HepG2 (cell line): Measurements from ENCODE around the gene VAMP2. TPM values are rescaled to one million over a fixed set of nuclear protein-coding genes. Genes with fewer than 3 reads are reported as not detected.

Experiments used
- CCAR2 ChIP-seq: fragments of 200-400 bp; formaldehyde crosslinking; optimal IDR thresholded peaks from 2 replicates; pipeline ENCODE3; 2018; ENCODE audit warnings: low read depth, mild to moderate bottlenecking, low read length, moderate library complexity
- CHCHD3 ChIP-seq: sonication (generic); formaldehyde crosslinking; IDR thresholded peaks from 2 replicates; pipeline ENCODE4 v1.8.0; 2022; ENCODE audit warnings: mild to moderate bottlenecking, missing genetic modification reagents, moderate library complexity
- MTA1 ChIP-seq: sonication (generic); formaldehyde crosslinking; IDR thresholded peaks from 2 replicates; pipeline ENCODE4 v1.4.0; 2020; ENCODE audit warnings: missing genetic modification reagents, mild to moderate bottlenecking, borderline replicate concordance
- NCOR1 ChIP-seq: fragments of 200-600 bp; sonication (generic); IDR thresholded peaks from 2 replicates; pipeline ENCODE4 v1.7.0; 2017; ENCODE audit warnings: antibody characterized with exemption, low read length, borderline replicate concordance
- NFIC ChIP-seq: IDR thresholded peaks from 2 replicates; pipeline ENCODE4 v1.6.1; 2012; ENCODE audit warnings: mild to moderate bottlenecking, low read length, inconsistent platforms
- NR3C1 ChIP-seq: sonication (generic); formaldehyde crosslinking; IDR thresholded peaks from 2 replicates; pipeline ENCODE4 v1.4.0; 2020; ENCODE audit warnings: missing genetic modification reagents
- ZFP36L2 ChIP-seq: sonication (generic); formaldehyde crosslinking; IDR thresholded peaks from 2 replicates; pipeline ENCODE4 v1.4.0; 2020; ENCODE audit warnings: missing genetic modification reagents
- ZFYVE20 ChIP-seq: sonication (generic); formaldehyde crosslinking; IDR thresholded peaks from 2 replicates; pipeline ENCODE4 v1.8.0; 2023; ENCODE audit warnings: low read depth, mild to moderate bottlenecking, moderate library complexity, missing genetic modification reagents, borderline replicate concordance
- ZNF629 ChIP-seq: sonication (generic); formaldehyde crosslinking; conservative IDR thresholded peaks from 2 replicates; pipeline ENCODE4 v1.5.0; 2020; ENCODE audit warnings: missing genetic modification reagents
- polyA plus RNA-seq, 8 experiments: library from polyadenylated mRNA; depleted of rRNA in 3 of 8; stranded (reverse) in 7 of 8; unstranded in 1 of 8; fragments of >200 nt; fragmentation: Illumina TruSeq in 4 of 8; extraction: Trizol in 4 of 8; gene quantifications; 2 replicates each; pipeline versions ENCODE4 v1.2.1 to v1.2.3, GENCODE V29; 2011 to 2016; ENCODE audit warnings: low read depth in 4 of 8, missing spikeins in 1 of 8, mixed read lengths in 1 of 8; ENCODE audit not compliant: insufficient read depth in 1 of 8
- total RNA-seq, 5 experiments: library from RNA; depleted of rRNA; stranded (reverse); fragments of >200 nt; fragmentation: Illumina TruSeq; extraction: Trizol; gene quantifications; 2 replicates each; pipeline ENCODE4 v1.2.3, GENCODE V29; 2016; ENCODE audit warnings: low read depth in 1 of 5
- TF ChIP-seq, protein P1 (sequence below): sonication (generic); formaldehyde crosslinking; IDR thresholded peaks from 2 replicates; pipeline ENCODE4 v1.4.0; 2020; ENCODE audit warnings: missing genetic modification reagents, borderline replicate concordance
- TF ChIP-seq, protein P2 (sequence below): conservative IDR thresholded peaks from 2 replicates; pipeline ENCODE4 v1.6.1; 2018; ENCODE audit warnings: missing genetic modification reagents
- TF ChIP-seq, protein P3 (sequence below): sonication (generic); formaldehyde crosslinking; IDR thresholded peaks from 2 replicates; pipeline ENCODE4 v1.4.0; 2020; ENCODE audit warnings: missing genetic modification reagents, borderline replicate concordance
- TF ChIP-seq, protein P4 (sequence below): sonication (generic); formaldehyde crosslinking; IDR thresholded peaks from 2 replicates; pipeline ENCODE4 v1.4.0; 2020; ENCODE audit warnings: missing genetic modification reagents, mild to moderate bottlenecking, borderline replicate concordance
- TF ChIP-seq, protein P5 (sequence below): sonication (generic); formaldehyde crosslinking; IDR thresholded peaks from 2 replicates; pipeline ENCODE4 v1.5.0; 2020; ENCODE audit warnings: missing genetic modification reagents

Gene VAMP2
- total and polyA plus RNA-seq, 2 of the 13 experiments (the other 11 are each of a cell fraction or from before 2014, with no cell fraction given), result 3.9 to 17.2 TPM

DNA sequence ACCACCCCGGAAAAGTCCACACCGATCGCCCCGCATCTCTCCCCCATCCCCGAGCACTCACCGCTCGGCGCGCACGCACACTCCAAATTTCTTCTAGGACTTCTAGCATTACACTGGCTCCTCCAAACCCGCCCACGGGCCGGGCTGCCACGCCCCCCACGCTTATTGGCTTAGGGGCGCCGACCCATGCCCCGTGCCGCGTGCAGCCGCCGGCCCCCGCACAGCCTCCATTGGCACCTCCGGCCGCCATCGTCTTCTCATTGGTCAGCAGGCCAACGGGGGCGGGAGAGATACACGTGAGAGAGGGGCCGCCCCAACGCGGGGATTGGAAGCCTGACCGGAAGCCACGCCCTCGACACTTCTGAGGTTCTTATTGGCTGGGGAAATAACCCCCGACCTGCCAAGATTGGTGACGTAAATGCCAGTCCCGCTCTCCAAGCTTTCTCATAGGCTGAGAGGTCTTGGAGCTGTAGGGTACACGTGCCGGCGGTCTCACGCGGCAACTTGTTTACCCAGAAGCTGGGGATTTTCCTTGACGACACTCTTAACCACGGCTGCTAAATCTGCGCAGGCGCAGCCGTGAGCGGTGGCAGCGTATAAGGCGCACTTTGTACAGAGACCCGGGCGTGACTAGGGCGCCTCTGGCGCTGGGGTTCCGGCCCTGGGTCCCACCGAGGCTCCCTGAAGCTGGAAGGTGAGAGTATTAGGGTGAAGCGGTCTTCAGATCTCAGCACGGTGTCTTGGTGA lies 6.3 kb downstream of the VAMP2 start (continued):
- TF ChIP-seq, protein P1, sequence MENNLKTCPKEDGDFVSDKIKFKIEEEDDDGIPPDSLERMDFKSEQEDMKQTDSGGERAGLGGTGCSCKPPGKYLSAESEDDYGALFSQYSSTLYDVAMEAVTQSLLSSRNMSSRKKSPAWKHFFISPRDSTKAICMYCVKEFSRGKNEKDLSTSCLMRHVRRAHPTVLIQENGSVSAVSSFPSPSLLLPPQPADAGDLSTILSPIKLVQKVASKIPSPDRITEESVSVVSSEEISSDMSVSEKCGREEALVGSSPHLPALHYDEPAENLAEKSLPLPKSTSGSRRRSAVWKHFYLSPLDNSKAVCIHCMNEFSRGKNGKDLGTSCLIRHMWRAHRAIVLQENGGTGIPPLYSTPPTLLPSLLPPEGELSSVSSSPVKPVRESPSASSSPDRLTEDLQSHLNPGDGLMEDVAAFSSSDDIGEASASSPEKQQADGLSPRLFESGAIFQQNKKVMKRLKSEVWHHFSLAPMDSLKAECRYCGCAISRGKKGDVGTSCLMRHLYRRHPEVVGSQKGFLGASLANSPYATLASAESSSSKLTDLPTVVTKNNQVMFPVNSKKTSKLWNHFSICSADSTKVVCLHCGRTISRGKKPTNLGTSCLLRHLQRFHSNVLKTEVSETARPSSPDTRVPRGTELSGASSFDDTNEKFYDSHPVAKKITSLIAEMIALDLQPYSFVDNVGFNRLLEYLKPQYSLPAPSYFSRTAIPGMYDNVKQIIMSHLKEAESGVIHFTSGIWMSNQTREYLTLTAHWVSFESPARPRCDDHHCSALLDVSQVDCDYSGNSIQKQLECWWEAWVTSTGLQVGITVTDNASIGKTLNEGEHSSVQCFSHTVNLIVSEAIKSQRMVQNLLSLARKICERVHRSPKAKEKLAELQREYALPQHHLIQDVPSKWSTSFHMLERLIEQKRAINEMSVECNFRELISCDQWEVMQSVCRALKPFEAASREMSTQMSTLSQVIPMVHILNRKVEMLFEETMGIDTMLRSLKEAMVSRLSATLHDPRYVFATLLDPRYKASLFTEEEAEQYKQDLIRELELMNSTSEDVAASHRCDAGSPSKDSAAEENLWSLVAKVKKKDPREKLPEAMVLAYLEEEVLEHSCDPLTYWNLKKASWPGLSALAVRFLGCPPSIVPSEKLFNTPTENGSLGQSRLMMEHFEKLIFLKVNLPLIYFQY, result no peak
- TF ChIP-seq NCOR1 (0 out of 2 replicates have a peak, but pooled peaks have one; percentile 21), NR3C1 (CRISPR knock-in tag) (no peak), CCAR2 (no peak), MTA1 (CRISPR knock-in tag) (no peak), ZFYVE20 (CRISPR knock-in tag) (no peak), ZFP36L2 (no peak), NFIC (peak; percentile 47; the same call in 1 of the 2 replicates), ZNF629 (CRISPR knock-in tag) (no peak), CHCHD3 (CRISPR knock-in tag) (no peak)
- TF ChIP-seq, protein P2, sequence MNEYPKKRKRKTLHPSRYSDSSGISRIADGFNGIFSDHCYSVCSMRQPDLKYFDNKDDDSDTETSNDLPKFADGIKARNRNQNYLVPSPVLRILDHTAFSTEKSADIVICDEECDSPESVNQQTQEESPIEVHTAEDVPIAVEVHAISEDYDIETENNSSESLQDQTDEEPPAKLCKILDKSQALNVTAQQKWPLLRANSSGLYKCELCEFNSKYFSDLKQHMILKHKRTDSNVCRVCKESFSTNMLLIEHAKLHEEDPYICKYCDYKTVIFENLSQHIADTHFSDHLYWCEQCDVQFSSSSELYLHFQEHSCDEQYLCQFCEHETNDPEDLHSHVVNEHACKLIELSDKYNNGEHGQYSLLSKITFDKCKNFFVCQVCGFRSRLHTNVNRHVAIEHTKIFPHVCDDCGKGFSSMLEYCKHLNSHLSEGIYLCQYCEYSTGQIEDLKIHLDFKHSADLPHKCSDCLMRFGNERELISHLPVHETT (CRISPR knock-in tag), result no peak
- TF ChIP-seq, protein P3, sequence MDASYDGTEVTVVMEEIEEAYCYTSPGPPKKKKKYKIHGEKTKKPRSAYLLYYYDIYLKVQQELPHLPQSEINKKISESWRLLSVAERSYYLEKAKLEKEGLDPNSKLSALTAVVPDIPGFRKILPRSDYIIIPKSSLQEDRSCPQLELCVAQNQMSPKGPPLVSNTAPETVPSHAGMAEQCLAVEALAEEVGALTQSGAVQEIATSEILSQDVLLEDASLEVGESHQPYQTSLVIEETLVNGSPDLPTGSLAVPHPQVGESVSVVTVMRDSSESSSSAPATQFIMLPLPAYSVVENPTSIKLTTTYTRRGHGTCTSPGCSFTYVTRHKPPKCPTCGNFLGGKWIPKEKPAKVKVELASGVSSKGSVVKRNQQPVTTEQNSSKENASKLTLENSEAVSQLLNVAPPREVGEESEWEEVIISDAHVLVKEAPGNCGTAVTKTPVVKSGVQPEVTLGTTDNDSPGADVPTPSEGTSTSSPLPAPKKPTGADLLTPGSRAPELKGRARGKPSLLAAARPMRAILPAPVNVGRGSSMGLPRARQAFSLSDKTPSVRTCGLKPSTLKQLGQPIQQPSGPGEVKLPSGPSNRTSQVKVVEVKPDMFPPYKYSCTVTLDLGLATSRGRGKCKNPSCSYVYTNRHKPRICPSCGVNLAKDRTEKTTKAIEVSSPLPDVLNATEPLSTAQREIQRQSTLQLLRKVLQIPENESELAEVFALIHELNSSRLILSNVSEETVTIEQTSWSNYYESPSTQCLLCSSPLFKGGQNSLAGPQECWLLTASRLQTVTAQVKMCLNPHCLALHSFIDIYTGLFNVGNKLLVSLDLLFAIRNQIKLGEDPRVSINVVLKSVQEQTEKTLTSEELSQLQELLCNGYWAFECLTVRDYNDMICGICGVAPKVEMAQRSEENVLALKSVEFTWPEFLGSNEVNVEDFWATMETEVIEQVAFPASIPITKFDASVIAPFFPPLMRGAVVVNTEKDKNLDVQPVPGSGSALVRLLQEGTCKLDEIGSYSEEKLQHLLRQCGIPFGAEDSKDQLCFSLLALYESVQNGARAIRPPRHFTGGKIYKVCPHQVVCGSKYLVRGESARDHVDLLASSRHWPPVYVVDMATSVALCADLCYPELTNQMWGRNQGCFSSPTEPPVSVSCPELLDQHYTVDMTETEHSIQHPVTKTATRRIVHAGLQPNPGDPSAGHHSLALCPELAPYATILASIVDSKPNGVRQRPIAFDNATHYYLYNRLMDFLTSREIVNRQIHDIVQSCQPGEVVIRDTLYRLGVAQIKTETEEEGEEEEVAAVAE (CRISPR knock-in tag), result no peak
- TF ChIP-seq, protein P4, sequence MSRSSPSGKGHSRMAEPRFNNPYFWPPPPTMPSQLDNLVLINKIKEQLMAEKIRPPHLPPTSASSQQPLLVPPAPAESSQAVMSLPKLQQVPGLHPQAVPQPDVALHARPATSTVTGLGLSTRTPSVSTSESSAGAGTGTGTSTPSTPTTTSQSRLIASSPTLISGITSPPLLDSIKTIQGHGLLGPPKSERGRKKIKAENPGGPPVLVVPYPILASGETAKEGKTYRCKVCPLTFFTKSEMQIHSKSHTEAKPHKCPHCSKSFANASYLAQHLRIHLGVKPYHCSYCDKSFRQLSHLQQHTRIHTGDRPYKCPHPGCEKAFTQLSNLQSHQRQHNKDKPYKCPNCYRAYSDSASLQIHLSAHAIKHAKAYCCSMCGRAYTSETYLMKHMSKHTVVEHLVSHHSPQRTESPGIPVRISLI (CRISPR knock-in tag), result no peak
- TF ChIP-seq, protein P5, sequence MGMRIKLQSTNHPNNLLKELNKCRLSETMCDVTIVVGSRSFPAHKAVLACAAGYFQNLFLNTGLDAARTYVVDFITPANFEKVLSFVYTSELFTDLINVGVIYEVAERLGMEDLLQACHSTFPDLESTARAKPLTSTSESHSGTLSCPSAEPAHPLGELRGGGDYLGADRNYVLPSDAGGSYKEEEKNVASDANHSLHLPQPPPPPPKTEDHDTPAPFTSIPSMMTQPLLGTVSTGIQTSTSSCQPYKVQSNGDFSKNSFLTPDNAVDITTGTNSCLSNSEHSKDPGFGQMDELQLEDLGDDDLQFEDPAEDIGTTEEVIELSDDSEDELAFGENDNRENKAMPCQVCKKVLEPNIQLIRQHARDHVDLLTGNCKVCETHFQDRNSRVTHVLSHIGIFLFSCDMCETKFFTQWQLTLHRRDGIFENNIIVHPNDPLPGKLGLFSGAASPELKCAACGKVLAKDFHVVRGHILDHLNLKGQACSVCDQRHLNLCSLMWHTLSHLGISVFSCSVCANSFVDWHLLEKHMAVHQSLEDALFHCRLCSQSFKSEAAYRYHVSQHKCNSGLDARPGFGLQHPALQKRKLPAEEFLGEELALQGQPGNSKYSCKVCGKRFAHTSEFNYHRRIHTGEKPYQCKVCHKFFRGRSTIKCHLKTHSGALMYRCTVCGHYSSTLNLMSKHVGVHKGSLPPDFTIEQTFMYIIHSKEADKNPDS (CRISPR knock-in tag), result 0 out of 2 replicates have a peak, but pooled peaks have one; percentile 65
